Activated CD4-positive, alpha-beta T cell treated with anti-CD3 and anti-CD28 coated beads for 36 hours (primary cell): ENCODE data around the gene VPS13D. TPM values are rescaled to one million over a fixed set of nuclear protein-coding genes. Genes with fewer than 3 reads are reported as not detected.
"Not testable (repeated sequence)": the region's sequence is repeated elsewhere in the genome, so short reads cannot be mapped to it uniquely, and the experiment has no call there.

ENCODE experiments used
- ATAC-seq: fragments of 200-7000 bp; cut with Tn5 transposase; one replicate; pipeline ENCODE4 v1.10.0; 2021; ENCODE audit warnings: mild to moderate bottlenecking, moderate library complexity
- CTCF ChIA-PET: fragments of 350-600 bp; sonication (Branson Sonifier 250); formaldehyde crosslinking; loops from one replicate; lab custom pipeline; 2021; ENCODE audit warnings: antibody characterized with exemption; lab: Charles Lee
- POLR2A ChIA-PET: fragments of 350-600 bp; sonication (Branson Sonifier 250); formaldehyde crosslinking; loops from one replicate; lab custom pipeline; 2021; ENCODE audit warnings: antibody characterized with exemption, inconsistent platforms; lab: Charles Lee
- DNase-seq: peaks from one replicate; pipeline ENCODE4 v3.0.0-alpha.2; 2020
- H3K27ac Mint-ChIP-seq: one replicate; pipeline ENCODE4 v1.8.0; 2021; ENCODE audit warnings: mixed read lengths
- H3K27me3 Mint-ChIP-seq: one replicate; pipeline ENCODE4 v1.8.0; 2021; ENCODE audit warnings: mixed read lengths
- H3K36me3 Mint-ChIP-seq: one replicate; pipeline ENCODE4 v1.8.0; 2021; ENCODE audit warnings: low read depth, mixed read lengths
- H3K4me1 Mint-ChIP-seq: one replicate; pipeline ENCODE4 v1.8.0; 2021; ENCODE audit warnings: mixed read lengths
- H3K4me3 Mint-ChIP-seq: one replicate; pipeline ENCODE4 v1.8.0; 2021; ENCODE audit warnings: mild to moderate bottlenecking, moderate library complexity, mixed read lengths
- H3K9me3 Mint-ChIP-seq: one replicate; pipeline ENCODE4 v1.8.0; 2021; ENCODE audit warnings: low read depth, mixed read lengths
- intact Hi-C, 2 experiments: fragments of 100-400 bp; cut with DNase I in 1 of 2; cut with micrococcal nuclease in 1 of 2; formaldehyde crosslinking; loops; one replicate each; pipeline versions ENCODE4 v1.14.2 to v1.15.1; 2022 to 2024; cut with DNase I, micrococcal nuclease
- total RNA-seq, 2 experiments: library from RNA; stranded (reverse); gene quantifications; one replicate each; pipeline ENCODE4 v1.2.3, GENCODE V29; 2021

The VPS13D gene
- total RNA-seq, 2 experiments from 2014 or later = 20.6 to 22.9 TPM

DNA sequence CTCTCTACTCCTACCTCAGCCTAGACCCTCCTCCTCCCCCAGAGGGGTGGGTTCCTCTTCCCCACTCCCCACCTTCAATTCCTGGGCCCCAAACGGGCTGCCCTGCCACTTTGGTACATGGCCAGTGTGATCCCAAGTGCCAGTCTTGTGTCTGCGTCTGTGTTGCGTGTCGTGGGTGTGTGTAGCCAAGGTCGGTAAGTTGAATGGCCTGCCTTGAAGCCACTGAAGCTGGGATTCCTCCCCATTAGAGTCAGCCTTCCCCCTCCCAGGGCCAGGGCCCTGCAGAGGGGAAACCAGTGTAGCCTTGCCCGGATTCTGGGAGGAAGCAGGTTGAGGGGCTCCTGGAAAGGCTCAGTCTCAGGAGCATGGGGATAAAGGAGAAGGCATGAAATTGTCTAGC lies 21.6 kb upstream of the VPS13D start:
- ATAC-seq = no peak
- intact Hi-C loops = loop anchor here (2.0 to 10.0 kb wide), 3 partner anchors 29 to 373 kb away; partner anchors contain the start of gene TNFRSF1B (in 2 of the 2)
- POLR2A ChIA-PET = no interaction called here

DNA sequence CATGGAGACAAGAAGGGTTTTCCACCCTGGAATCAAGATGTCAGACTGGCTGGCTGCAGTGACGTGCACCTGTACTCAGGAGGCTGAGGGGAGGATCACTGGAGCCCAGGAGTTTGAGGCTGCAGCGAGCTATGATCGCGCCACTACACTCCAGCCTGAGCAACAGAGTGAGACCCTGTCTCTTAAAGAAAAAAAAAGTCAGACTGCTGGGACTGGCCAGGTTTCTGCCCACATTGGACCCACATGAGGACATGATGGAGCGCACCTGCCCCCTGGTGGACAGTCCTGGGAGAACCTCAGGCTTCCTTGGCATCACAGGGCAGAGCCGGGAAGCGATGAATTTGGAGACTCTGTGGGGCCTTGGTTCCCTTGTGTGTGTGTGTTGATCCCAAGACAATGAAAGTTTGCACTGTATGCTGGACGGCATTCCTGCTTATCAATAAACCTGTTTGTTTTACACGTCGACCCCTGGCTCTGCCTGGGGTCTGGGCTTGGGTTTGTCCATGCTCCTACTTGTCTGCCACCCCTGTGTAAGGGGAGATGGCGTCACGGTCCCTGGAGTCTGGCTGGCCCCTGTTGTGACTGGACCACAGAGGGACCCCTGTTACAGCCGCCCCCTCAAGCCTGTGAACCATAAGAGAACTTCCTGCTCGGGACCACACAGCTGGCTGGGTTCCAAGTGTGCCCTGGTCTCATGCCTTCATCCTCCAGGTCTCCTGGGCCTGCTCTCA lies 20.9 kb upstream of the VPS13D start:
- Mint-ChIP-seq H3K9me3 (no peaks in the 10 kb centered on the region), H3K4me1 (peaks cover 47% of the 10 kb centered on the region), H3K27me3 (no peaks in the 10 kb centered on the region), H3K36me3 (peaks cover 24% of the 10 kb centered on the region), H3K27ac (peak overlapping the region; percentile 17), H3K4me3 (no peak overlapping the region)
- DNase-seq (peak; percentile 93), ATAC-seq (peak; percentile 68)
- POLR2A ChIA-PET = interaction anchor here (1.5 kb wide), 1 partner anchor 85 kb away, joined by 4 read pairs; no protein-coding TSS in a partner anchor
- CTCF ChIA-PET = interaction anchor here (0.6 to 8.4 kb wide), 12 partner anchors 10 to 244 kb away, joined by 3 to 265 read pairs (median 4); no protein-coding TSS in a partner anchor
- intact Hi-C loops = loop anchor here (1.0 to 10.0 kb wide), 4 partner anchors 30 to 374 kb away; partner anchors contain the start of gene TNFRSF1B (in 2 of the 2)

More for the DNA sequence above, 21.6 kb upstream of the VPS13D start:
- DNase-seq = no peak
- H3K27me3 Mint-ChIP-seq = no peaks in the 10 kb centered on the region
- H3K4me3 Mint-ChIP-seq = no peak overlapping the region
- H3K4me1 Mint-ChIP-seq = peaks cover 53% of the 10 kb centered on the region
- no peaks in the 10 kb centered on the region for H3K9me3 Mint-ChIP-seq
- peaks cover 27% of the 10 kb centered on the region for H3K36me3 Mint-ChIP-seq
- H3K27ac Mint-ChIP-seq = peak overlapping the region; percentile 3
- CTCF ChIA-PET = interaction anchor here (0.5 to 8.4 kb wide), 8 partner anchors 25 to 401 kb away, joined by 3 to 265 read pairs (median 4); no protein-coding TSS in a partner anchor

DNA sequence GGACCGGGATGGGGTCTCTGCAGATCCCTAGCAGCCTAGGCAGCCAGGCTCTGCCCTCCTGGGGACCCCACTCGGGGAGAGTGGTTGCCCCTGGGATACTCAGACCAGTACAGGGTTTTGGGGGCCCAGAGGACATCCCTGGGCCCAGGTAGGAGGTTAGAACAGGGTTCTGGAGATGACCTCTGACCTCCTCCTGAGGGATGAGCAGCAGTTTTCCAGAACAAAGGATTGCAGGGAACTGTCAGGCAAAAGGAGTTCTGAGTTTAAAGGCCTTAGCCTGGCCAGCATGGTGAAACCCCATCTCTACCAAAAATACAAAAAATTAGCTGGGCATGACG lies 20.4 kb upstream of the VPS13D start:
- H3K27me3 Mint-ChIP-seq = no peaks in the 10 kb centered on the region
- ATAC-seq (peak; percentile 8), DNase-seq (no peak)
- no peaks in the 10 kb centered on the region for H3K9me3 Mint-ChIP-seq
- intact Hi-C loops = loop anchor here (1.0 to 10.0 kb wide), 4 partner anchors 31 to 375 kb away; partner anchors contain the start of gene TNFRSF1B (in 2 of the 2)
- H3K27ac Mint-ChIP-seq = no peak overlapping the region
- ChIA-PET CTCF (interaction anchor here (0.6 to 8.4 kb wide), 13 partner anchors 9 to 453 kb away, joined by 3 to 265 read pairs (median 4); no protein-coding TSS in a partner anchor), POLR2A (interaction anchor here (1.5 kb wide), 1 partner anchor 85 kb away, joined by 4 read pairs; no protein-coding TSS in a partner anchor)
- H3K36me3 Mint-ChIP-seq = peaks cover 21% of the 10 kb centered on the region
- H3K4me3 Mint-ChIP-seq = no peak overlapping the region
- H3K4me1 Mint-ChIP-seq = peaks cover 42% of the 10 kb centered on the region

DNA sequence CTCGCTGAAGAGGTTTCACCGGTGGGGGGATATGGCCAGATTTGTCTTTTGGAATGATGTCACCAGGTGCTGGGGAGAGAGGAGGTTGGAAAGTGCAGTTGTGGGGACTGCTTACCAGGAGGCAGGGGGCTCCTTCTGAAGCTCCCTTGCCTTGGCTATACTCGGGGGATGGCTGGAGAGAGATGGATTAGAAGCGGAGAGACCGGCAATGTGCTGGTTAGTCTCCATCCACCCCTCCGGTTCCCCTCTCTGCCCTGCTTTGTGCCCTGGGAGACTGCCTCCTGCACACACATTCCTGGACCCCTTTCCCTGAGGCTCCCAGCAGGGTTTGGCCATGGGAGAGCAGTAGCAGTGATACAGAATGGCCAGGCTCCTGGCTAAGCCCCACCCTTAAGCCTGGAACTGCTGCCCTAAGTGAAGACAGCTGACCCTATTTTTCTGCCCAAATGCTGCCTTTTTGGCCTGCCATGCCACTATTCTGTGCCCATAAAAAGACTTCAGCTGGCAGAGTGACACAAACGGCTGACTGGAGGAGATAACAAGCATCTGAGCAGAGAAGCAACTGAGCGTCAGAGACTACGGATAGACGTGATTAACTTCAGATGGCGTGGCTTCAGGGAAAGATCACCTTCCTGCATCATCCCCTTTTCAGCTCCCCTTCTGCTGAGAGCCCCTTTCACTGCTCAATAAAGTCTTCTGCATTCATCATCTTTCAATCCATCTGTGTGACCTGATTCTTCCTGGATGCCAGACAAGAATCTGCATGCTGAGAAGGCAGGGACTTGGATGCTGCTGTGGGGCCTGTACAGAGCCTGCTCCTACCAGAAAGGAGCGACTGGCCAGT lies 14.5 kb upstream of the VPS13D start:
- ChIA-PET POLR2A (interaction anchor here (0.6 kb wide), 1 partner anchor 178 kb away, joined by 3 read pairs; no protein-coding TSS in a partner anchor), CTCF (interaction anchor here (0.5 to 4.9 kb wide), 3 partner anchors 13 to 216 kb away, joined by 3 to 33 read pairs (median 3); no protein-coding TSS in a partner anchor)
- H3K27me3 Mint-ChIP-seq = no peaks in the 10 kb centered on the region
- no peak for DNase-seq
- no peak overlapping the region for H3K4me3 Mint-ChIP-seq
- no peak for ATAC-seq
- no peaks in the 10 kb centered on the region for H3K9me3 Mint-ChIP-seq
- H3K36me3 Mint-ChIP-seq = no peaks in the 10 kb centered on the region
- H3K27ac Mint-ChIP-seq = no peak overlapping the region
- peaks cover 6% of the 10 kb centered on the region for H3K4me1 Mint-ChIP-seq
- intact Hi-C loops = no loop called here

DNA sequence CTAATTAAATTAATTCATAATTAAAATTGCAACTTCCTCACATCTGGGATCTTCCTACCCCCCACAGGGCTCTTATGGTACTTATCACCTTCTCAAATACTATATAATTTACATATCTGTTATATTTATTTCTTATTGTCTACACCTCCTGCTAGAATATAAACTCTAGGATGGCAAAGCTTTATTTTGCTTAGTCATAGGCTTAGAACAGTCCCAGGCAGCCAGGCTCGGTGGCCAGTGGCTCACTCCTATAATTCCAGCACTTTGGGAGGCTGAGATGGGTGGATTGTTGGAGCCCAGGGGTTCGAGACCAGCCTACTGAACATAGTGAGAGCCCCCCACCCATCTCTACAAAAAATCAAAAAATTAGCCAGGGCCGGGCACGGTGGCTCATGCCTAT lies 10.0 kb upstream of the VPS13D start:
- Mint-ChIP-seq H3K9me3 (peaks cover 6% of the 10 kb centered on the region), H3K27ac (no peak overlapping the region), H3K4me3 (no peak overlapping the region), H3K4me1 (no peaks in the 10 kb centered on the region), H3K36me3 (peaks cover 4% of the 10 kb centered on the region), H3K27me3 (peaks cover 3% of the 10 kb centered on the region)
- ChIA-PET CTCF (interaction anchor here (2.4 kb wide), 1 partner anchor 95 kb away, joined by 11 read pairs; no protein-coding TSS in a partner anchor), POLR2A (no interaction called here)
- ATAC-seq = no peak
- intact Hi-C loops = no loop called here
- no peak for DNase-seq

DNA sequence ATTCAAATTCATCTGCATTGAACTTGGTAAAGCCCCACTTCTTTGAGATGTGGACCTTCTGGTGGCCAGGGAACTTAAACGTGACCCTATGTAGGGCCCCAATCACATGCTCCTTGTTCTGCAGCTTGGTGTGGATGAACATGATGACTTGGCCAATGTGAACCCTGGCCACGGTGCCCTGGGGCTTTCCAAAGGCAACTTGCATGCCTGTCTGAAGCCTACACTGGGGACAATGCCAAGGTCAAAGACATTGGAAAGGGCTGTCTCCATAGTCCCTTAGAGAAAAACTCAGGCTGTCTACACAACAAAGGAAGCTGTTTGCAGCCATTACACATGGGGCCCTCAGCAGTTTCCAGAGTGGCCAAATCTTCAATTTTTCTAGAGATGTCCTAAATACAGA lies 8.9 kb upstream of the VPS13D start:
- Mint-ChIP-seq H3K27ac (no peak overlapping the region), H3K27me3 (peaks cover 3% of the 10 kb centered on the region), H3K4me1 (no peaks in the 10 kb centered on the region), H3K4me3 (no peak overlapping the region), H3K9me3 (peaks cover 6% of the 10 kb centered on the region), H3K36me3 (peaks cover 4% of the 10 kb centered on the region)
- ChIA-PET POLR2A (no interaction called here), CTCF (interaction anchor here (0.8 to 2.4 kb wide), 2 partner anchors 96 to 242 kb away, joined by 3 to 11 read pairs; no protein-coding TSS in a partner anchor)
- DNase-seq (no peak), ATAC-seq (no peak)
- intact Hi-C loops = no loop called here

DNA sequence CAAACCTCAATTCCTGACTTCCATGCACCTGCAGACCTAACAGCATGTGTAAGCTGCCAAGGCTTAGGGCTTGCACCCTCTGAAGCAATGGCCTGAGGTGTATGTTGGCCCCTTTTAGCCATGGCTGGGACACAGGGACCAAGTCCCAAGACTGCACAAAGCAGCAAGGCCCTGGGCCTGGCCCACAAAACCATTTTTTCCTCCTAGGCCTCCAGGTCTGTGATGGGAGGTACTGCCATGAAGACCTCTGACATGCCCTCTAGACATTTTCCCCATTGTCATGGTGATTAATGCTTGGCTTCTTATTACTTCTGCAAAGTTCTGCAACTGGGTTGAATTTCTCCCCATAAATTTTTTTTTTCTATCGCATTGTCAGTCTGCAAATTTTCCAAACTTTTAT lies 7.1 kb upstream of the VPS13D start:
- CTCF ChIA-PET = interaction anchor here (0.9 kb wide), 1 partner anchor 115 kb away, joined by 3 read pairs; no protein-coding TSS in a partner anchor
- H3K9me3 Mint-ChIP-seq, H3K27ac Mint-ChIP-seq, ATAC-seq, H3K27me3 Mint-ChIP-seq, DNase-seq, H3K36me3 Mint-ChIP-seq, H3K4me1 Mint-ChIP-seq, POLR2A ChIA-PET, intact Hi-C loops, H3K4me3 Mint-ChIP-seq: not testable (repeated sequence)

DNA sequence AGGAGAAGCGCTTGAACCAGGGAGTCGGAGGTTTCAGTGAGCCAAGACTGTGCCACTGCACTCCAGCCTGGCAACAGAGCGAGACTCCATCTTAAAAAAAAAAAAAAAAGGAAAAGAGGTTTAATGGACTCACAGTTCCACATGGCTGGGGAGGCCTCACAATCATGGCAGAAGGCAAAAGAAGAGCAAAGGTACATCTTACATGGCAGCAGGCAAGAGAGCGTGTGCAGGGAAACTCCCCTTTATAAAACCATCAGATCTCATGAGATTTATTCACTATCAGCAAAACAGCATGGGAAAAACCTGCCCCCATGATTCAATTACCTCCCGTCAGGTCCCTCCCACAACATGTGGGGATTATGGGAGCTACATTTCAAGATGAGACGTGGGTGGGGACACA lies 5.7 kb upstream of the VPS13D start:
- H3K27me3 Mint-ChIP-seq, DNase-seq, ATAC-seq, intact Hi-C loops, H3K27ac Mint-ChIP-seq, POLR2A ChIA-PET, H3K9me3 Mint-ChIP-seq, H3K4me1 Mint-ChIP-seq, H3K36me3 Mint-ChIP-seq, H3K4me3 Mint-ChIP-seq: not testable (repeated sequence)
- CTCF ChIA-PET = interaction anchor here (0.6 to 1.0 kb wide), 2 partner anchors 11 to 332 kb away, joined by 3 read pairs; no protein-coding TSS in a partner anchor

DNA sequence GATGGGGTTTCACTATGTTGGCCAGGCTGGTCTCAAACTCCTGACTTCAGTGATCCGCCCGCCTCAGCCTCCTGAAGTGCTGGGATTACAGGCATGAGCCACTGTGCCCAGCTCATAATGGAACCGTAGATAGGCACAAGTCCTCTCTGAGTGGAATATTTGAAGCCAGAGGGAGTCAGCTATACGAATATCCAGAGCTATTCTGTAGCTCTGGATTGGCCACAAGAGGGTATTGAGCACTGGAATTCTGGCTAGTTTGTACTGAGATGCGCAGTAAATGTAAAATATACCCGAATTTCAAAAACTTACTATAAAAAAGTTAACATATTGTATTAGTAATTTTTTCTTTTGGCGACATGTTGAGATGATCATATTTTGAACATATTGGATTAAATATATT lies 851 bp upstream of the VPS13D start:
- peaks cover 20% of the 10 kb centered on the region for H3K4me1 Mint-ChIP-seq
- H3K36me3 Mint-ChIP-seq = peaks cover 2% of the 10 kb centered on the region
- DNase-seq = no peak
- H3K4me3 Mint-ChIP-seq = peak overlapping the region; percentile 62
- POLR2A ChIA-PET = no interaction called here
- intact Hi-C loops = loop anchor here in 1 of 2 experiments (1.0 kb wide), 2 partner anchors 111 to 430 kb away; no protein-coding TSS in a partner anchor
- ATAC-seq = no peak
- H3K27ac Mint-ChIP-seq = no peak overlapping the region
- CTCF ChIA-PET = interaction anchor here (0.6 to 5.7 kb wide), 13 partner anchors 10 to 424 kb away, joined by 3 to 32 read pairs (median 3); no protein-coding TSS in a partner anchor
- H3K27me3 Mint-ChIP-seq = no peaks in the 10 kb centered on the region
- peaks cover 2% of the 10 kb centered on the region for H3K9me3 Mint-ChIP-seq

DNA sequence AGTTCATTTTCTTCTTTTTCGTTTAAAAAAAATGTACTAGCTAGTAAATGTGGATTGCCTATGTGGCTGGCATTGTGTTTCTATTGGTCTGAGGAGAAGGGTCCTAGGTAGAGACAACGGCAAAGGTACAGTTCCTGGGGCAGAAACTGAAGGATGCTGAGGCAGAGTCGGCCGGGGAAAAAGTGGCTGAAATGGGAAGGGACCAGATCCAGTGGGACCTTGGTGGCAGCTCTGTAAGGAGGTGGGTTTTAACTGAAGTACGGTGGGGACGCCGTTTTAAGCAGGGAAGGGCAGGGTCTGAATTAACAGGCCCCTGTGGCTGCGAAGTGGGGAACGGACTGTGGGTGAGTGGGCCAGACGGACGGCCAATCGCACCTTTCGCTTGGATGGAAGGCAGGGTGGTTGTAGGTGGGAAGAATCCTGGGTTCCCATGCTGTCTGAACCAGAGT lies 420 bp upstream of the VPS13D start:
- DNase-seq = no peak
- intact Hi-C loops = loop anchor here in 1 of 2 experiments (1.0 kb wide), 2 partner anchors 111 to 430 kb away; no protein-coding TSS in a partner anchor
- Mint-ChIP-seq H3K27me3 (no peaks in the 10 kb centered on the region), H3K27ac (no peak overlapping the region), H3K36me3 (peaks cover 5% of the 10 kb centered on the region), H3K9me3 (no peaks in the 10 kb centered on the region), H3K4me3 (peak overlapping the region; percentile 62), H3K4me1 (peaks cover 23% of the 10 kb centered on the region)
- ChIA-PET CTCF (interaction anchor here (0.6 to 5.7 kb wide), 11 partner anchors 11 to 378 kb away, joined by 3 to 32 read pairs (median 3); no protein-coding TSS in a partner anchor), POLR2A (no interaction called here)
- peak; percentile 9 for ATAC-seq
